22Rv1 (cell line): ENCODE data around the gene AFDN.

Experiments
- ZFX ChIP-seq: fragments of 450-650 bp; IDR thresholded peaks from 2 replicates; pipeline ENCODE4 v1.6.1; 2017; ENCODE audit warnings: antibody characterized with exemption, borderline replicate concordance
- TF ChIP-seq, protein P1 (sequence below): fragments of 450-650 bp; IDR thresholded peaks from 2 replicates; pipeline ENCODE4 v1.5.1; 2017; ENCODE audit warnings: mild to moderate bottlenecking

DNA sequence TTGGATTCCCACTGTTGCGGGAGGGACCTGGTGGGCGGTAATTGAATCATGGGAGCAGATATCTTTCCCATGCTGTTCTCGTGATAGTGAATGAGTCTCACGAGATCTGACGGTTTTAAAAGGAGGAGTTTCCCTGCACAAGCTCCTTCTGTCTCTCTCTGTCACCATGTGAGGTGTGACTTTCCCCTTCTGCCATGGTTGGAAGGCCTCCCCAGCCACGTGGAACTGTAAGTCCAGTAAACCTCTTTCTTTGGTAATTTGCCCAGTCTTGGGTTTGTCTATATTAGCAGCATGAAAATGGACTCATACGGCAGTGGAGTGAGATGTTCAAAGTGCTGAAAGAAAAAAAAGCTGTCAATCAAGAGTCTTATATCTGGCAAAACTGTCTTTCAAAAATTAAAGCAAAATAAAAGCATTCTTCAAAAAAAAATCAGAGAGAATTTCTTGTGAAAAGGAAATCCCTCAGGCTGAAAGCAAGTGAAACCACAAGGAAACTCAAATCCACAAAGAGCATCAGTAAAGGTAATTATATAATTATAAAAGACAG, 155.3 kb downstream of the AFDN start:
- TF ChIP-seq, protein P1, sequence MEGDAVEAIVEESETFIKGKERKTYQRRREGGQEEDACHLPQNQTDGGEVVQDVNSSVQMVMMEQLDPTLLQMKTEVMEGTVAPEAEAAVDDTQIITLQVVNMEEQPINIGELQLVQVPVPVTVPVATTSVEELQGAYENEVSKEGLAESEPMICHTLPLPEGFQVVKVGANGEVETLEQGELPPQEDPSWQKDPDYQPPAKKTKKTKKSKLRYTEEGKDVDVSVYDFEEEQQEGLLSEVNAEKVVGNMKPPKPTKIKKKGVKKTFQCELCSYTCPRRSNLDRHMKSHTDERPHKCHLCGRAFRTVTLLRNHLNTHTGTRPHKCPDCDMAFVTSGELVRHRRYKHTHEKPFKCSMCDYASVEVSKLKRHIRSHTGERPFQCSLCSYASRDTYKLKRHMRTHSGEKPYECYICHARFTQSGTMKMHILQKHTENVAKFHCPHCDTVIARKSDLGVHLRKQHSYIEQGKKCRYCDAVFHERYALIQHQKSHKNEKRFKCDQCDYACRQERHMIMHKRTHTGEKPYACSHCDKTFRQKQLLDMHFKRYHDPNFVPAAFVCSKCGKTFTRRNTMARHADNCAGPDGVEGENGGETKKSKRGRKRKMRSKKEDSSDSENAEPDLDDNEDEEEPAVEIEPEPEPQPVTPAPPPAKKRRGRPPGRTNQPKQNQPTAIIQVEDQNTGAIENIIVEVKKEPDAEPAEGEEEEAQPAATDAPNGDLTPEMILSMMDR, result no peak
- no peak for TF ChIP-seq ZFX
